A673 (cell line): ENCODE measurements around the gene TRA2B. TPM values are rescaled to one million over a fixed set of nuclear protein-coding genes. Genes with fewer than 3 reads are reported as not detected.

Experiments used
- Bru-seq: library from RNA; stranded (reverse); fragments of 400-500 nt; gene quantifications from one replicate; lab custom pipeline; 2021; lab: Mats Ljungman, UMichigan
- BruChase-seq, 2 experiments: library from RNA; stranded (reverse); fragments of 400-500 nt; gene quantifications; one replicate each; lab custom pipeline; 2021; lab: Mats Ljungman, UMichigan
- BruUV-seq: library from RNA; stranded (reverse); fragments of 400-500 nt; replicated peaks from 2 replicates; lab custom pipeline; 2021; lab: Mats Ljungman, UMichigan
- CTCF ChIA-PET: fragments of 300-600 bp; sonication (Branson Sonifier 250); formaldehyde crosslinking; loops from one replicate; lab custom pipeline; 2022; ENCODE audit warnings: antibody characterized with exemption; lab: Charles Lee
- POLR2A ChIA-PET: fragments of 300-600 bp; sonication (Branson Sonifier 250); formaldehyde crosslinking; loops from one replicate; lab custom pipeline; 2022; ENCODE audit warnings: antibody characterized with exemption; ENCODE audit not compliant: low non-redundant PET; lab: Charles Lee
- DNase-seq: peaks from one replicate; pipeline ENCODE4 v3.0.0-alpha.2; 2015; ENCODE audit warnings: low spot score
- H3K27ac ChIP-seq: fragments of 200-600 bp; sonication (generic); 2 replicates; pipeline ENCODE4 v1.5.1; 2016; ENCODE audit warnings: mixed run types, low read depth, mild to moderate bottlenecking, mixed read lengths, antibody characterized with exemption, low read length; ENCODE audit not compliant: poor library complexity, severe bottlenecking
- H3K27me3 ChIP-seq: fragments of 200-600 bp; sonication (generic); replicated peaks from 2 replicates; pipeline ENCODE4 v1.6.1; 2017; ENCODE audit warnings: mixed run types, low read depth, mild to moderate bottlenecking, mixed read lengths, antibody characterized with exemption, low read length; ENCODE audit not compliant: insufficient read depth, poor library complexity
- H3K36me3 ChIP-seq: fragments of 200-600 bp; sonication (generic); 2 replicates; pipeline ENCODE4 v1.6.1; 2016; ENCODE audit warnings: mixed run types, mild to moderate bottlenecking, mixed read lengths, antibody characterized with exemption, low read length; ENCODE audit not compliant: insufficient read depth, poor library complexity, severe bottlenecking
- H3K4me1 ChIP-seq: fragments of 200-600 bp; sonication (generic); 2 replicates; pipeline ENCODE4 v1.6.1; 2017; ENCODE audit warnings: mixed run types, mild to moderate bottlenecking, mixed read lengths, antibody characterized with exemption, low read length; ENCODE audit not compliant: insufficient read depth, poor library complexity, severe bottlenecking
- H3K4me3 ChIP-seq: fragments of 200-600 bp; sonication (generic); 2 replicates; pipeline ENCODE4 v1.5.1; 2016; ENCODE audit warnings: low read depth, mixed run types, mild to moderate bottlenecking, mixed read lengths, low read length; ENCODE audit not compliant: poor library complexity, severe bottlenecking
- H3K9me3 ChIP-seq: fragments of 200-600 bp; sonication (generic); 2 replicates; pipeline ENCODE4 v1.6.1; 2016; ENCODE audit warnings: mixed run types, low read depth, mild to moderate bottlenecking, mixed read lengths, antibody characterized with exemption, low read length; ENCODE audit not compliant: poor library complexity, severe bottlenecking
- CTCF ChIP-seq: fragments of 300-800, 200-600 bp; sonication (generic); conservative IDR thresholded peaks from 2 replicates; pipeline ENCODE4 v1.5.1; 2017; ENCODE audit warnings: low read depth, mild to moderate bottlenecking, antibody characterized with exemption, low read length, moderate library complexity, mixed read lengths
- EZH2 ChIP-seq: fragments of 200-600 bp; sonication (generic); IDR thresholded peaks from 2 replicates; pipeline ENCODE4 v1.6.1; 2017; ENCODE audit warnings: borderline replicate concordance, low read depth, mild to moderate bottlenecking, mixed read lengths, antibody characterized with exemption, low read length; ENCODE audit not compliant: poor library complexity, severe bottlenecking
- intact Hi-C: fragments of 100-400 bp; cut with micrococcal nuclease; formaldehyde crosslinking; loops from one replicate; pipeline ENCODE4 v1.10.0; 2022; ENCODE audit not compliant: unreplicated experiment
- long read RNA-seq: library from polyadenylated mRNA; stranded (forward); transcript quantifications from one replicate; pipeline ENCODE4 v2.0.0, GENCODE V29; 2022
- total RNA-seq: library from RNA; stranded (reverse); gene quantifications from 2 replicates; pipeline ENCODE4 v1.2.3, GENCODE V29; 2021

Gene TRA2B
- 328 and 339 TPM in 2 replicates for total RNA-seq
- percentile 100 among the genes with signal in this experiment for Bru-seq, nascent RNA
- percentile 99 among the genes with signal in this experiment for BruChase-seq, experiment 1, labeled RNA remaining after a 2-hour chase
- percentile 98 among the genes with signal in this experiment for BruChase-seq, experiment 2, labeled RNA remaining after a 6-hour chase
- long read RNA-seq, transcript TRA2B-205 (9 exons, 2,952 nt): major isoform, 40 of 73 reads
- long read RNA-seq, transcript TRA2B-206 (10 exons, 1,697 nt): minor isoform, 7 of 73 reads
- long read RNA-seq, partial matches to known transcripts: 7 of 73 reads
- long read RNA-seq, other reads (novel, unspliced or antisense): 11 of 73 reads

- ChIA-PET CTCF (no interaction called here), POLR2A (interaction anchor here (0.6 to 0.9 kb wide), 3 partner anchors 9 to 16 kb away, joined by 3 to 5 read pairs (median 3); no protein-coding TSS in a partner anchor)
- Histone ChIP-seq H3K4me3 (peak within 1 kb of the TSS; percentile 96), H3K9me3 (no peaks in the 10 kb centered on the region), H3K27me3 (no peaks in the 10 kb centered on the region), H3K4me1 (peaks cover 14% of the 10 kb centered on the region), H3K27ac (peak within 1 kb of the TSS; percentile 100), H3K36me3 (peaks cover 10% of the 10 kb centered on the region)
- TF ChIP-seq EZH2: no peak
- peak; percentile 52 for TF ChIP-seq CTCF
- no TSS peak for BruUV-seq
- DNase-seq: peak; percentile 99
- intact Hi-C loops: no loop called here
These were observed at the start of gene TRA2B for GRCh38 chr3:185937689-185938374. TRA2B (minus strand) TSS chr3:185938014; CDS start chr3:185937860, 154 bp downstream.

GRCh38 chr3:185986198-185986777 is 48.5 kb upstream of the TRA2B start:
- peaks cover 25% of the 10 kb centered on the region for H3K4me1 ChIP-seq
- intact Hi-C loops: no loop called here
- no peak overlapping the region for H3K4me3 ChIP-seq
- H3K27ac ChIP-seq: no peak overlapping the region
- CTCF ChIA-PET: interaction anchor here (0.6 kb wide), 1 partner anchor 14 kb away, joined by 7 read pairs; no protein-coding TSS in a partner anchor
- TF ChIP-seq CTCF (no peak), EZH2 (no peak)
- BruUV-seq: no TSS peak
- no peaks in the 10 kb centered on the region for H3K27me3 ChIP-seq
- DNase-seq: no peak
- no peaks in the 10 kb centered on the region for H3K36me3 ChIP-seq
- POLR2A ChIA-PET: no interaction called here
- no peaks in the 10 kb centered on the region for H3K9me3 ChIP-seq

- no peaks in the 10 kb centered on the region for H3K27me3 ChIP-seq
- ChIA-PET CTCF (no interaction called here), POLR2A (no interaction called here)
- H3K36me3 ChIP-seq: no peaks in the 10 kb centered on the region
- no peaks in the 10 kb centered on the region for H3K9me3 ChIP-seq
- TF ChIP-seq EZH2 (no peak), CTCF (no peak)
- DNase-seq: peak; percentile 43
- intact Hi-C loops: loop anchor here (1.0 to 5.0 kb wide), 6 partner anchors 125 to 628 kb away; partner anchors contain the start of genes AHSG and ETV5
- H3K27ac ChIP-seq: peak overlapping the region; percentile 35
- H3K4me1 ChIP-seq: peaks cover 25% of the 10 kb centered on the region
- peak overlapping the region; percentile 31 for H3K4me3 ChIP-seq
- BruUV-seq: no TSS peak
These were observed 46.4 kb upstream of the TRA2B start for GRCh38 chr3:185984203-185984602.
